DOHH2 (cell line): ENCODE data around the gene ABHD17C.

Source experiments
- H3F3A ChIP-seq: fragments of 200-600 bp; sonication (generic), shearing (Covaris generic); 2 replicates; pipeline ENCODE4 v1.6.0; 2016; ENCODE audit warnings: antibody characterized with exemption, mild to moderate bottlenecking; ENCODE audit not compliant: control insufficient read depth, insufficient read depth
- H3K27ac ChIP-seq: fragments of 200-600 bp; sonication (generic); 2 replicates; pipeline ENCODE4 v1.5.1; 2014; ENCODE audit warnings: low read depth, mild to moderate bottlenecking, low read length, moderate library complexity
- H3K27me3 ChIP-seq: fragments of 200-600 bp; sonication (generic); 2 replicates; pipeline ENCODE4 v1.6.1; 2014; ENCODE audit warnings: mild to moderate bottlenecking, low read length, mixed read lengths; ENCODE audit not compliant: control insufficient read depth
- H3K36me3 ChIP-seq: fragments of 200-600 bp; sonication (generic); 2 replicates; pipeline ENCODE4 v1.6.1; 2014; ENCODE audit warnings: mild to moderate bottlenecking, low read length, moderate library complexity, mixed read lengths; ENCODE audit not compliant: control insufficient read depth
- H3K4me1 ChIP-seq: fragments of 200-600 bp; sonication (generic); 2 replicates; pipeline ENCODE4 v1.6.1; 2014; ENCODE audit warnings: mild to moderate bottlenecking, low read length, mixed read lengths; ENCODE audit not compliant: control insufficient read depth
- H3K4me2 ChIP-seq: fragments of 200-600 bp; sonication (generic); 2 replicates; pipeline ENCODE4 v1.6.0; 2014; ENCODE audit warnings: mild to moderate bottlenecking, low read length, moderate library complexity
- H3K4me3 ChIP-seq: fragments of 200-600 bp; sonication (generic); 2 replicates; pipeline ENCODE4 v1.5.1; 2014; ENCODE audit warnings: mild to moderate bottlenecking, low read length, mixed read lengths
- H3K79me2 ChIP-seq: fragments of 200-600 bp; sonication (generic); 2 replicates; pipeline ENCODE4 v1.6.1; 2014; ENCODE audit warnings: mild to moderate bottlenecking, low read length, mixed read lengths; ENCODE audit not compliant: control insufficient read depth
- H3K9me2 ChIP-seq: fragments of 200-600 bp; sonication (generic); replicated peaks from 2 replicates; pipeline ENCODE4 v1.6.1; 2014; ENCODE audit warnings: mild to moderate bottlenecking, low read length, mixed read lengths; ENCODE audit not compliant: control insufficient read depth
- H3K9me3 ChIP-seq: fragments of 200-600 bp; sonication (generic); 2 replicates; pipeline ENCODE4 v1.6.1; 2014; ENCODE audit warnings: antibody characterized with exemption, low read length, mixed read lengths; ENCODE audit not compliant: control insufficient read depth, insufficient read depth
- H4K20me1 ChIP-seq: fragments of 200-600 bp; sonication (generic); 2 replicates; pipeline ENCODE4 v1.6.0; 2014; ENCODE audit warnings: low read depth, mild to moderate bottlenecking, antibody characterized with exemption, low read length, moderate library complexity; ENCODE audit not compliant: control insufficient read depth, insufficient read depth
- EZH2phosphoT487 ChIP-seq: fragments of 200-600 bp; sonication (generic); IDR thresholded peaks from 2 replicates; pipeline ENCODE4 v1.6.1; 2017; ENCODE audit warnings: borderline replicate concordance, mild to moderate bottlenecking, antibody characterized with exemption, low read length, moderate library complexity, mixed read lengths
- TF ChIP-seq, protein P1 (sequence below): fragments of 200-600 bp; sonication (generic); IDR thresholded peaks from one replicate; pipeline ENCODE4 v1.5.1; 2014; ENCODE audit warnings: antibody characterized with exemption, mild to moderate bottlenecking, low read depth, low read length; ENCODE audit not compliant: poor library complexity, severe bottlenecking

Gene ABHD17C

DNA sequence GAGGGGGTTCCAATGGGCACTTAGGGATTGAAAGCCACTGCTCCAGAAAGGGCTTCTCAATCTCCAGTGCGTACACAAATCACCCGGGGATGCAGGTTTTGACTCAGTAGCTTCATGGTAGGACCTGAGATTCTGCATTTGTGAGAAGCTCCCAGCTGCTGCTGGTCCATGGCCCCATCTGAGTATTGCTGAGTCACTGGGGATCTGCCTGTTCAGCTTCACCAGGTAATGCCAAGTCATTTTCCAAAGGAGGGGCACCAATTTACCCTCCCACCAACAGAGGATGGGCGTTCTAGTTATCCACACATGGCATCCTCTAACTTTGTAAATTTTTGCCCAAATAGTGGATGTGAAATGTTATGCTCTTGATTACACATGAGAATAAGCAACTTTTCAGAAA, 71.2 kb downstream of the ABHD17C start:
- Histone ChIP-seq H3K9me2 (no peaks in the 10 kb centered on the region), H3K4me2 (no peak overlapping the region), H3K27me3 (0 out of 2 replicates have a peak, but pooled peaks cover 2% of the 10 kb centered on the region), H3F3A (no peaks in the 10 kb centered on the region), H3K4me3 (no peak overlapping the region), H3K36me3 (no peaks in the 10 kb centered on the region), H4K20me1 (no peaks in the 10 kb centered on the region), H3K9me3 (no peaks in the 10 kb centered on the region), H3K4me1 (no peaks in the 10 kb centered on the region), H3K27ac (no peak overlapping the region), H3K79me2 (no peaks in the 10 kb centered on the region)
- TF ChIP-seq, protein P1, sequence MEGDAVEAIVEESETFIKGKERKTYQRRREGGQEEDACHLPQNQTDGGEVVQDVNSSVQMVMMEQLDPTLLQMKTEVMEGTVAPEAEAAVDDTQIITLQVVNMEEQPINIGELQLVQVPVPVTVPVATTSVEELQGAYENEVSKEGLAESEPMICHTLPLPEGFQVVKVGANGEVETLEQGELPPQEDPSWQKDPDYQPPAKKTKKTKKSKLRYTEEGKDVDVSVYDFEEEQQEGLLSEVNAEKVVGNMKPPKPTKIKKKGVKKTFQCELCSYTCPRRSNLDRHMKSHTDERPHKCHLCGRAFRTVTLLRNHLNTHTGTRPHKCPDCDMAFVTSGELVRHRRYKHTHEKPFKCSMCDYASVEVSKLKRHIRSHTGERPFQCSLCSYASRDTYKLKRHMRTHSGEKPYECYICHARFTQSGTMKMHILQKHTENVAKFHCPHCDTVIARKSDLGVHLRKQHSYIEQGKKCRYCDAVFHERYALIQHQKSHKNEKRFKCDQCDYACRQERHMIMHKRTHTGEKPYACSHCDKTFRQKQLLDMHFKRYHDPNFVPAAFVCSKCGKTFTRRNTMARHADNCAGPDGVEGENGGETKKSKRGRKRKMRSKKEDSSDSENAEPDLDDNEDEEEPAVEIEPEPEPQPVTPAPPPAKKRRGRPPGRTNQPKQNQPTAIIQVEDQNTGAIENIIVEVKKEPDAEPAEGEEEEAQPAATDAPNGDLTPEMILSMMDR = no peak
- no peak for TF ChIP-seq EZH2phosphoT487

DNA sequence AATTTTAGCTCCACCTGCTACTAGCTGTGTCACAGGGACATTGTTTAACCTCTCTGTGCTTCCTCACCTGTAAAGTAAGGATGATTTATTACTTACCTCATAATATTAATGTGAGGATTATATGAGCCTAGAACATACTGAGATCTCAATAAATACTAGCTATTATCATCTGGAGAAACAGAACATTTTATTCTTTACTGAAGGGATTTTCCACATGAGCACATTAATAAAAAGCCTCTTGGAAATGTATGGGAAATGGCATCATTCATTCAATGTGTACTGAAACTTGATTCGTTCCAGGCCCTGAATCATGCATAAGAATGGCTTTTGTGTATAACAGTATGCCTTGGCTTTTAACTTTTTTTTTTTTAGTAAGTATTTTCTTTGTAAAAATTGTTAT, 73.0 kb downstream of the ABHD17C start:
- Histone ChIP-seq H3K27me3 (0 out of 2 replicates have a peak, but pooled peaks cover 2% of the 10 kb centered on the region), H3K79me2 (no peaks in the 10 kb centered on the region), H4K20me1 (no peaks in the 10 kb centered on the region), H3F3A (no peaks in the 10 kb centered on the region), H3K4me3 (no peak overlapping the region), H3K36me3 (no peaks in the 10 kb centered on the region), H3K4me2 (no peak overlapping the region), H3K9me3 (no peaks in the 10 kb centered on the region), H3K27ac (no peak overlapping the region), H3K9me2 (no peaks in the 10 kb centered on the region), H3K4me1 (no peaks in the 10 kb centered on the region)
- TF ChIP-seq, protein P1 = no peak
- TF ChIP-seq EZH2phosphoT487 = no peak

DNA sequence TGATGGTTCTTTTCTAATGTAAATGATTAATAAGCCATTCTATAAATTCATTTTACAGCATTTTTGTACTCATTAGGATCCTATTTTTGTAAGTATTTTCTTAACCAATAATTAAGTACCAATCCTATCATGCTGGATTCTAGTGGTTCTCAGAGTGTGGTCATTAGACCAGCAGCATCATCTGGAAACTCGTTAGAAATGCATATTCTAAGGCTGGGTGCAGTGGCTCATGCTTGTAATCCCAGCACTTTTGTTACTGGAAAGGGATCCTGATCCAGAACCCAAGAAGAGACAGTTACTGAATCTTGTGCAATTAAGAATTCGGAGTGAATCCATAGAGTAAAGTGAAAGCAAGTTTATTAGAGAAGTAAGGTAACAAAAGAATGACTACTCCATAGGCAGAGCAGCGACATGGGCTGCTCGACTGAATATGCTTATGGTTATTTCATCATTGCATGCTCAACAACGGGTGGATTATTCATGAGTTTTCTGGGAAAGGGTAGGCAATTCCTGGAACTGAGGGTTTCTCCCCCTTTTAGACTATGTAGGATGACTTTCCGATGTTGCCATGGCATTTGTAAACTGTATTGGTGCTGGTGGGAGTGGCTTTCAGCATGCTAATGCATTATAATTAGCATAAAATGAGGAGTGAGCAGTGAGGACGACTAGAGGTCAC, 74.2 kb downstream of the ABHD17C start:
- Histone ChIP-seq H3K79me2 (no peaks in the 10 kb centered on the region), H3K9me3 (no peaks in the 10 kb centered on the region), H3K4me2 (no peak overlapping the region), H3K4me3 (no peak overlapping the region), H3K27me3 (0 out of 2 replicates have a peak, but pooled peaks cover 2% of the 10 kb centered on the region), H3K9me2 (no peaks in the 10 kb centered on the region), H3K27ac (no peak overlapping the region), H3F3A (no peaks in the 10 kb centered on the region), H4K20me1 (no peaks in the 10 kb centered on the region), H3K4me1 (no peaks in the 10 kb centered on the region), H3K36me3 (no peaks in the 10 kb centered on the region)
- TF ChIP-seq EZH2phosphoT487 = no peak
- TF ChIP-seq, protein P1 = no peak
